Measurements from ENCODE around the gene OR56A5.

DNA sequence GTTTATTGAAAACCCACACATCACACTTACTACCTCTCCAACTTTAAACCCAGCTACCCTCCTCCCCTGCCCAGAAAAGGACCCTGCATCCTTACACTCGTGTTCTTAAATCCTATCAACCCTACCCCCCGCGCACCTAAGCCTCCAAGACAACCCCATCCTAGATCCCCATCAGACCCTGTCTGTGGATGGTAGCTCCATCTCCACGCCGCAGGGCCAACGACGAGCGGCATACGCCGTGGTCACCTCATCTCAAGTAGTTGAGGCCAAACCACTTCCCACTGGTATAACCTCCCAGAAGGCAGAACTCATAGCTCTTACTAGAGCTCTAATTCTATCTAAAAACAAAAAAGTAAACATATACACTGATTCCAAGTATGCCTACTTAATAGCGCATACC, 35.6 kb downstream of the OR56A5 start:
- TF ChIP-seq, protein P1, sequence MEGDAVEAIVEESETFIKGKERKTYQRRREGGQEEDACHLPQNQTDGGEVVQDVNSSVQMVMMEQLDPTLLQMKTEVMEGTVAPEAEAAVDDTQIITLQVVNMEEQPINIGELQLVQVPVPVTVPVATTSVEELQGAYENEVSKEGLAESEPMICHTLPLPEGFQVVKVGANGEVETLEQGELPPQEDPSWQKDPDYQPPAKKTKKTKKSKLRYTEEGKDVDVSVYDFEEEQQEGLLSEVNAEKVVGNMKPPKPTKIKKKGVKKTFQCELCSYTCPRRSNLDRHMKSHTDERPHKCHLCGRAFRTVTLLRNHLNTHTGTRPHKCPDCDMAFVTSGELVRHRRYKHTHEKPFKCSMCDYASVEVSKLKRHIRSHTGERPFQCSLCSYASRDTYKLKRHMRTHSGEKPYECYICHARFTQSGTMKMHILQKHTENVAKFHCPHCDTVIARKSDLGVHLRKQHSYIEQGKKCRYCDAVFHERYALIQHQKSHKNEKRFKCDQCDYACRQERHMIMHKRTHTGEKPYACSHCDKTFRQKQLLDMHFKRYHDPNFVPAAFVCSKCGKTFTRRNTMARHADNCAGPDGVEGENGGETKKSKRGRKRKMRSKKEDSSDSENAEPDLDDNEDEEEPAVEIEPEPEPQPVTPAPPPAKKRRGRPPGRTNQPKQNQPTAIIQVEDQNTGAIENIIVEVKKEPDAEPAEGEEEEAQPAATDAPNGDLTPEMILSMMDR (IDR thresholded peaks at IDR 0.05) = no peak
- TF ChIP-seq POLR2A (IDR thresholded peaks at IDR 0.05) = no peak

All from esophagus squamous epithelium (tissue), 4 donors.